IMR-90 (cell line): ENCODE data around the gene WAC. TPM values are rescaled to one million over a fixed set of nuclear protein-coding genes. Genes with fewer than 3 reads are reported as not detected.

Experiments
- ATAC-seq: fragments of 200-7000 bp; cut with Tn5 transposase; 2 replicates; pipeline ENCODE4 v1.9.1; 2020; ENCODE audit warnings: low read depth, mild to moderate bottlenecking, moderate library complexity
- BruUV-seq: library from RNA; stranded (reverse); fragments of 400-500 nt; replicated peaks from 2 replicates; lab custom pipeline; 2021; lab: Mats Ljungman, UMichigan
- CTCF ChIA-PET: fragments of 300-600 bp; formaldehyde crosslinking; extraction: SDS; loops from one replicate; lab custom pipeline; 2021; ENCODE audit warnings: antibody characterized with exemption; lab: Yijun Ruan, JAX
- POLR2A ChIA-PET: fragments of 300-600 bp; sonication (Branson Sonifier 250); formaldehyde crosslinking; loops from one replicate; lab custom pipeline; 2022; ENCODE audit warnings: antibody characterized with exemption; ENCODE audit not compliant: unreplicated experiment; lab: Charles Lee
- DNase-seq: peaks from one replicate; pipeline ENCODE4 v3.0.0; 2013
- H2AFZ ChIP-seq: replicated peaks from 2 replicates; pipeline ENCODE3; 2013; ENCODE audit warnings: low read length, mild to moderate bottlenecking; ENCODE audit not compliant: poor library complexity
- H2AK5ac ChIP-seq: 2 replicates; pipeline ENCODE4 v1.6.1; 2013; ENCODE audit warnings: low read depth, low read length, inconsistent platforms
- H2AK9ac ChIP-seq: replicated peaks from 2 replicates; pipeline ENCODE3; 2013; ENCODE audit warnings: mild to moderate bottlenecking, low read depth, low read length, moderate library complexity; ENCODE audit not compliant: poor library complexity
- H2BK120ac ChIP-seq: 2 replicates; pipeline ENCODE4 v1.6.1; 2013; ENCODE audit warnings: low read depth, low read length, inconsistent platforms
- H2BK15ac ChIP-seq: 3 replicates; pipeline ENCODE4 v1.6.1; 2013; ENCODE audit warnings: low read depth, low read length, inconsistent platforms
- H2BK20ac ChIP-seq: 2 replicates; pipeline ENCODE4 v1.6.1; 2013; ENCODE audit warnings: low read depth, mild to moderate bottlenecking, inconsistent platforms, low read length, moderate library complexity
- H2BK5ac ChIP-seq: 2 replicates; pipeline ENCODE4 v1.6.1; 2013; ENCODE audit warnings: mild to moderate bottlenecking, low read depth, low read length, inconsistent platforms; ENCODE audit not compliant: poor library complexity, severe bottlenecking
- H3K14ac ChIP-seq: replicated peaks from 2 replicates; pipeline ENCODE4 v1.6.1; 2013; ENCODE audit warnings: low read depth, low read length, inconsistent platforms
- H3K18ac ChIP-seq: 2 replicates; pipeline ENCODE4 v1.6.1; 2013; ENCODE audit warnings: low read depth, low read length, control low read depth
- H3K23ac ChIP-seq: 2 replicates; pipeline ENCODE4 v1.6.1; 2013; ENCODE audit warnings: low read depth, low read length, inconsistent platforms
- H3K27ac ChIP-seq: 2 replicates; pipeline ENCODE4 v1.5.1; 2013; ENCODE audit warnings: mild to moderate bottlenecking, control low read depth, low read length; ENCODE audit not compliant: insufficient read depth
- H3K27me3 ChIP-seq: 2 replicates; pipeline ENCODE4 v1.6.1; 2013; ENCODE audit warnings: low read length; ENCODE audit not compliant: control insufficient read depth, insufficient read depth
- H3K36me3 ChIP-seq: 2 replicates; pipeline ENCODE4 v1.6.1; 2013; ENCODE audit warnings: low read length, mixed read lengths; ENCODE audit not compliant: control insufficient read depth, insufficient read depth
- H3K4ac ChIP-seq: 2 replicates; pipeline ENCODE4 v1.6.1; 2013; ENCODE audit warnings: low read depth, low read length, inconsistent platforms
- H3K4me1 ChIP-seq: 2 replicates; pipeline ENCODE4 v1.6.1; 2013; ENCODE audit warnings: low read length, mixed read lengths; ENCODE audit not compliant: control insufficient read depth, insufficient read depth
- H3K4me2 ChIP-seq: 2 replicates; pipeline ENCODE4 v1.6.1; 2013; ENCODE audit warnings: low read depth, mild to moderate bottlenecking, control low read depth, low read length, moderate library complexity
- H3K4me3 ChIP-seq: 2 replicates; pipeline ENCODE4 v1.5.1; 2013; ENCODE audit warnings: low read depth, mild to moderate bottlenecking, control low read depth, low read length, moderate library complexity; ENCODE audit not compliant: insufficient read depth
- H3K56ac ChIP-seq: 2 replicates; pipeline ENCODE4 v1.6.1; 2013; ENCODE audit warnings: low read length, inconsistent platforms; ENCODE audit not compliant: insufficient read depth; ENCODE audit errors: extremely low read depth
- H3K79me1 ChIP-seq, 2 experiments: 2 replicates each; pipeline ENCODE4 v1.6.1; 2013; ENCODE audit warnings: low read length in 2 of 2, inconsistent platforms in 1 of 2, low read depth in 1 of 2
- H3K9ac ChIP-seq: 2 replicates; pipeline ENCODE4 v1.6.1; 2013; ENCODE audit warnings: low read depth, low read length, control low read depth
- H3K9me1 ChIP-seq: 2 replicates; pipeline ENCODE4 v1.6.1; 2013; ENCODE audit warnings: low read length, inconsistent platforms; ENCODE audit not compliant: insufficient read depth
- H3K9me3 ChIP-seq: 2 replicates; pipeline ENCODE4 v1.6.1; 2013; ENCODE audit warnings: low read length; ENCODE audit not compliant: control insufficient read depth, insufficient read depth
- H4K20me1 ChIP-seq: 2 replicates; pipeline ENCODE4 v1.6.1; 2013; ENCODE audit warnings: low read length, inconsistent platforms; ENCODE audit not compliant: insufficient read depth
- H4K5ac ChIP-seq: 2 replicates; pipeline ENCODE4 v1.6.1; 2013; ENCODE audit warnings: mild to moderate bottlenecking, low read depth, low read length, control low read depth
- H4K8ac ChIP-seq, 2 experiments: 2 replicates each; pipeline ENCODE4 v1.6.1; 2013; ENCODE audit warnings: low read depth in 2 of 2, low read length in 2 of 2, control low read depth in 1 of 2, inconsistent platforms in 1 of 2
- H4K91ac ChIP-seq: 2 replicates; pipeline ENCODE4 v1.6.1; 2013; ENCODE audit warnings: low read depth, low read length, inconsistent platforms; ENCODE audit not compliant: insufficient read depth
- BHLHE40 ChIP-seq: fragments of 150-350 bp; IDR thresholded peaks from 2 replicates; pipeline ENCODE4 v1.6.1; 2016; ENCODE audit warnings: mild to moderate bottlenecking, low read depth, low read length
- CEBPB ChIP-seq: IDR thresholded peaks from 2 replicates; pipeline ENCODE4 v1.6.1; 2012; ENCODE audit warnings: low read depth, low read length, improper control_type of control experiment
- CHD1 ChIP-seq: IDR thresholded peaks from 2 replicates; pipeline ENCODE4 v1.6.1; 2012; ENCODE audit warnings: low read depth, low read length, improper control_type of control experiment
- CTCF ChIP-seq: conservative IDR thresholded peaks from 2 replicates; pipeline ENCODE4 v1.5.1; 2012; ENCODE audit warnings: mild to moderate bottlenecking, low read depth, low read length, improper control_type of control experiment
- ELK1 ChIP-seq: fragments of 150-350 bp; IDR thresholded peaks from 2 replicates; pipeline ENCODE4 v1.6.1; 2016; ENCODE audit warnings: low read depth, mild to moderate bottlenecking, low read length, moderate library complexity, borderline replicate concordance
- FOS ChIP-seq: fragments of 150-350 bp; IDR thresholded peaks from 2 replicates; pipeline ENCODE4 v1.6.1; 2016; ENCODE audit warnings: low read depth, low read length
- MAFK ChIP-seq: IDR thresholded peaks from 2 replicates; pipeline ENCODE4 v1.6.1; 2012; ENCODE audit warnings: low read depth, low read length, improper control_type of control experiment
- MAZ ChIP-seq: IDR thresholded peaks from 2 replicates; pipeline ENCODE4 v1.6.1; 2012; ENCODE audit warnings: low read depth, mild to moderate bottlenecking, low read length, improper control_type of control experiment, moderate library complexity, borderline replicate concordance
- NFE2L2 ChIP-seq: fragments of 150-350 bp; IDR thresholded peaks from 2 replicates; pipeline ENCODE4 v1.6.1; 2016; ENCODE audit warnings: low read depth, mild to moderate bottlenecking, low read length
- RAD21 ChIP-seq: IDR thresholded peaks from 2 replicates; pipeline ENCODE4 v1.6.1; 2012; ENCODE audit warnings: low read length, improper control_type of control experiment
- RCOR1 ChIP-seq: IDR thresholded peaks from 2 replicates; pipeline ENCODE4 v1.6.1; 2012; ENCODE audit warnings: mild to moderate bottlenecking, low read length, improper control_type of control experiment; ENCODE audit not compliant: insufficient replicate concordance
- RFX5 ChIP-seq: IDR thresholded peaks from 2 replicates; pipeline ENCODE4 v1.8.0; 2012; ENCODE audit warnings: low read depth, mild to moderate bottlenecking, low read length, moderate library complexity
- SMC3 ChIP-seq: fragments of 150-350 bp; IDR thresholded peaks from 2 replicates; pipeline ENCODE4 v1.6.1; 2016; ENCODE audit warnings: low read depth, mild to moderate bottlenecking, antibody characterized with exemption, low read length, moderate library complexity
- USF2 ChIP-seq: fragments of 150-350 bp; IDR thresholded peaks from 2 replicates; pipeline ENCODE4 v1.6.1; 2017; ENCODE audit warnings: mild to moderate bottlenecking, antibody characterized with exemption, low read length, low read depth
- WGBS, 2 experiments: methylation state at CpG; one replicate each; pipeline versions ENCODE4 v1.1.5 to v1.1.7; 2013; ENCODE audit warnings: missing lambda C conversion rate in 2 of 2; ENCODE audit not compliant: insufficient read length in 1 of 2; ENCODE audit errors: extremely low coverage in 2 of 2; 5-methylcytosine and 5-hydroxymethylcytosine counted together
- dilution Hi-C: fragments of 300-500 bp; cut with HindIII; formaldehyde crosslinking; loops from one replicate; pipeline ENCODE4 v1.14.3; 2018; ENCODE audit warnings: low sequenced_read_pairs; ENCODE audit not compliant: unreplicated experiment
- in situ Hi-C: fragments of 300-500 bp; cut with MboI; formaldehyde crosslinking; loops from 3 replicates; pipeline ENCODE4 v1.14.3; 2019; ENCODE audit warnings: low sequenced_read_pairs, inconsistent platforms, mixed read lengths
- intact Hi-C: fragments of 100-400 bp; cut with micrococcal nuclease; formaldehyde crosslinking; loops from 2 replicates; pipeline ENCODE4 v1.10.0; 2022
- polyA plus RNA-seq, 3 experiments: library from polyadenylated mRNA; depleted of rRNA; stranded (reverse); fragments of >200 nt; gene quantifications; 2 replicates each; pipeline ENCODE4 v1.2.3, GENCODE V29; 2012; ENCODE audit warnings: low replicate concordance in 1 of 3
- total RNA-seq: library from RNA; depleted of rRNA; stranded (reverse); fragments of >200 nt; gene quantifications from 2 replicates; pipeline ENCODE4 v1.2.3, GENCODE V29; 2012

The WAC gene
- total and polyA plus RNA-seq, 2 of the 4 experiments (the other 2 are of a cell fraction): 39.6 to 52.2 TPM

GRCh38 chr10:28559618-28560017 is 26.7 kb downstream of the WAC start:
- dilution Hi-C loops (no loop called here), intact Hi-C loops (no loop called here), in situ Hi-C loops (no loop called here)
- Histone ChIP-seq H3K27ac (no peak overlapping the region), H2BK120ac (no peak overlapping the region), H2BK5ac (no peak overlapping the region), H3K4me1 (peaks cover 8% of the 10 kb centered on the region), H3K18ac (no peak overlapping the region), H3K56ac (no peak overlapping the region), H2BK15ac (no peak overlapping the region), H3K4me3 (no peak overlapping the region), H3K14ac (no peak overlapping the region), H4K8ac (no peak overlapping the region), H4K20me1 (peaks cover 92% of the 10 kb centered on the region), H3K79me1 (peaks cover 23 to 72% of the 10 kb centered on the region in 2 experiments), H3K4ac (no peak overlapping the region), H3K36me3 (peaks cover 17% of the 10 kb centered on the region), H3K9me1 (peaks cover 17% of the 10 kb centered on the region), H3K23ac (no peak overlapping the region), H2AK9ac (no peak overlapping the region), H3K4me2 (peak overlapping the region; percentile 36; the same call in 1 of the 2 replicates), H3K27me3 (no peaks in the 10 kb centered on the region), H4K91ac (no peak overlapping the region), H3K9ac (no peak overlapping the region), H4K5ac (no peak overlapping the region), H2BK20ac (no peak overlapping the region), H3K9me3 (no peaks in the 10 kb centered on the region), H2AK5ac (no peak overlapping the region), H2AFZ (no peak overlapping the region)
- ChIA-PET POLR2A (no interaction called here), CTCF (no interaction called here)
- WGBS, 2 experiments: no CpG with 5 or more reads among the region's 4 CpGs
- ATAC-seq (peak; percentile 24; the same call in 1 of the 2 replicates), DNase-seq (no peak)
- no TSS peak for BruUV-seq
- TF ChIP-seq USF2 (no peak), CTCF (no peak), CEBPB (no peak), MAZ (no peak), RCOR1 (no peak), ELK1 (no peak), MAFK (no peak), SMC3 (no peak), NFE2L2 (no peak), BHLHE40 (no peak), RAD21 (no peak), FOS (no peak), CHD1 (no peak), RFX5 (no peak)
